ENCODE measurements around the gene SERPINC1. TPM values are rescaled to one million over a fixed set of nuclear protein-coding genes. Genes with fewer than 3 reads are reported as not detected.
A peak's percentile ranks its signal among the peaks of the same experiment; 100 is the strongest.

The SERPINC1 gene
- total and polyA plus RNA-seq, 9 of the 15 experiments (the other 6 are each of a cell fraction or from before 2014, with no cell fraction given): 0.07 to 1.2 (median 0.50) TPM

GRCh38 chr1:173868266-173869020, 48.7 kb downstream of the SERPINC1 start, which contains the start of gene ZBTB37 (continued):
- TF ChIP-seq ZNF511 (CRISPR knock-in tag; IDR thresholded peaks at IDR 0.05) (peak; percentile 93), ZKSCAN3 (CRISPR knock-in tag; IDR thresholded peaks at IDR 0.05) (no peak), POLR2AphosphoS5 (IDR thresholded peaks at IDR 0.05; ENCODE audit: control insufficient read depth, insufficient read depth, low read depth, low read length) (no peak), ZNF644 (tag; IDR thresholded peaks at IDR 0.05; ENCODE audit: low read depth) (0 out of 2 replicates have a peak, but pooled peaks have one; percentile 33), PML (IDR thresholded peaks at IDR 0.05; ENCODE audit: low read length) (peak; percentile 38; the same call in 1 of the 2 replicates), SRSF9 (IDR thresholded peaks at IDR 0.05; ENCODE audit: borderline replicate concordance, low read depth, low read length) (no peak), KLF6 (CRISPR knock-in tag; IDR thresholded peaks at IDR 0.05; ENCODE audit: borderline replicate concordance) (peak; percentile 76; the same call in 1 of the 2 replicates), NCOR1 (IDR thresholded peaks at IDR 0.05) (peak; percentile 72; the same call in 1 of the 2 replicates), KLF13 (tag; IDR thresholded peaks at IDR 0.05; ENCODE audit: borderline replicate concordance, low read depth) (peak; percentile 91), KDM2B (CRISPR knock-in tag; IDR thresholded peaks at IDR 0.05) (no peak), TAF7 (tag; IDR thresholded peaks at IDR 0.05) (peak; percentile 27; the same call in 1 of the 2 replicates), MECOM (CRISPR knock-in tag; IDR thresholded peaks at IDR 0.05) (0 out of 2 replicates have a peak, but pooled peaks have one; percentile 37), GABPB1 (CRISPR knock-in tag; IDR thresholded peaks at IDR 0.05) (peak; percentile 92), DDX20 (tag; IDR thresholded peaks at IDR 0.05; ENCODE audit: low read depth) (no peak), NKRF (IDR thresholded peaks at IDR 0.05; ENCODE audit: borderline replicate concordance) (peak; percentile 91), SUPT5H (IDR thresholded peaks at IDR 0.05) (0 out of 2 replicates have a peak, but pooled peaks have one; percentile 42), SRSF1 (IDR thresholded peaks at IDR 0.05; ENCODE audit: low read depth, low read length) (no peak), NCOA4 (IDR thresholded peaks at IDR 0.05; ENCODE audit: partially characterized antibody) (no peak), HNRNPK (IDR thresholded peaks at IDR 0.05; ENCODE audit: low read depth, low read length, poor library complexity, severe bottlenecking) (no peak), E2F8 (IDR thresholded peaks at IDR 0.05; ENCODE audit: low read depth, partially characterized antibody) (peak; percentile 62), CHD1 (IDR thresholded peaks at IDR 0.05; ENCODE audit: low read length) (no peak), MEIS2 (IDR thresholded peaks at IDR 0.05; ENCODE audit: partially characterized antibody) (no peak), FIP1L1 (IDR thresholded peaks at IDR 0.05; ENCODE audit: low read depth, low read length, poor library complexity, severe bottlenecking) (peak; percentile 50), CBFA2T2 (conservative IDR thresholded peaks at IDR 0.05) (no peak)

Measured in K562 (cell line).